HG02798 (cell line): ENCODE measurements around the gene SMARCA2.
"Not testable (repeated sequence)": the region's sequence is repeated elsewhere in the genome, so short reads cannot be mapped to it uniquely, and the experiment has no call there.

Source experiments
- ATAC-seq: cut with Tn5 transposase; IDR thresholded peaks from one replicate; pipeline ENCODE4 v1.9.1; 2021; ENCODE audit warnings: mild to moderate bottlenecking; ENCODE audit not compliant: unreplicated experiment, poor library complexity

Gene SMARCA2

DNA sequence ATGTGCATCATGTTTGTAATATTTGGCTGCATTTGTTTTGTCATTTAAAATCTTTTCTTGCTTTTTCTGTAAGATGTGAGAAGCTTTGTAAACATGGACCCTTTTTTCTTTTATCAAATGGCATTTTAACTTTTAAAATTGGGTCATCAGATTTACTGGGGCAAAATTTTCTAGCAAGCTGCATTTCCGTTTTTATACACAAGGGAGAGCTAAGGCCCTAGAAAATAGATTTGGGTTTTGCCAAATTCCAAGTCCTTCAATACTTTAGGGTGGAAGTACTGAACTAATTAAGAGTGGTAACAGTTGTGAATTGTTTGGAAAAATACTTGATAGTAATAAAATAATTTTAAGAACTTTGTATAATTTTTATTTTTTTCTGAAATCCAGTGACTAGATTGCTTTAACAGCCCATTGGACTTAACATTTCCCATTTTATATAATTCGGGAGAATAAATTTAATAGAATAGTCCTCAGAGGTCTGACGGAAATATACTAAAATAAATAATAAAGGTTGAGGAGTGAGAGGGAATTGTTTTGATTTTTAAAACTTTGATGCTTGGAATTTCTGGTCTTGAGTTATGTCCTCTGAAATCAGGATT is 117.4 kb downstream of the SMARCA2 start:
- ATAC-seq, result no peak

DNA sequence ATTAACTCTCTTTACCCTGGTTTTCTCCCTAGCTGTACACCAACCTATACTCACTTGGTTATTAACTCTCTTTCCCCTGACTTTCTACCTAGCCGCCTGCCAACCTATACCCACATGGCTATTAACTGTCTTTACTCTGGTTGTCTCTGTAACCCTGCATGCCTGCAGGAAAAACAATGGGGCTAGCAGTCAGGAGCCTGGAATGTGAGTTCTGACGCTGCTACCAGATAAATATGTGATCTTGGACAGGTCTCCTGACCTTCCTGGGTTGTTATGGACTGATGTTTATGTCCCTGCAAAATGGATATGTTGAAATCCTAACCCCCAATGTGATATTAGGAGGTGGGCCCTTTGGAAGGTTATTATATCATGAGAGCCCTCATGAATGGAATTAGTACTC is 119.2 kb downstream of the SMARCA2 start:
- ATAC-seq, result no peak

DNA sequence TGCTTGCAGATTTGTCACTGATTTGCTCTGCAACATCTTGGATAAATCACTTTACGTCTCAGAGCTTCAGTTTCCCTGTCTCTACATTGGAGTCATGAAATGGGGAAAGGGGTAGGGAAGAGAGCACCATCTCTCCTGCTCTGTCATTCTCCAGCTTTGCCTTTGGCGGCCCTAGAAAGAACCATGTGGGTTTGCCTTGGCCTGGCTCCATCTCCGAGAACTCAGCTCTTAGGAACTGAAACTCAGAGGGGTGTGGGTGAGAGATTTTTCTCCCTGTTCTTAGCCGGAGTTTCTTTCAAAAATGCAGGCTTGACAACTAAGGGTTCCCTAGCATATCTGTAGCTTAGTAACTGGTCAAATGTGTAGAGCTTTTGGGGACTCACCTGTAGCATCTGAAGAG is 123.5 kb downstream of the SMARCA2 start:
- no peak for ATAC-seq

DNA sequence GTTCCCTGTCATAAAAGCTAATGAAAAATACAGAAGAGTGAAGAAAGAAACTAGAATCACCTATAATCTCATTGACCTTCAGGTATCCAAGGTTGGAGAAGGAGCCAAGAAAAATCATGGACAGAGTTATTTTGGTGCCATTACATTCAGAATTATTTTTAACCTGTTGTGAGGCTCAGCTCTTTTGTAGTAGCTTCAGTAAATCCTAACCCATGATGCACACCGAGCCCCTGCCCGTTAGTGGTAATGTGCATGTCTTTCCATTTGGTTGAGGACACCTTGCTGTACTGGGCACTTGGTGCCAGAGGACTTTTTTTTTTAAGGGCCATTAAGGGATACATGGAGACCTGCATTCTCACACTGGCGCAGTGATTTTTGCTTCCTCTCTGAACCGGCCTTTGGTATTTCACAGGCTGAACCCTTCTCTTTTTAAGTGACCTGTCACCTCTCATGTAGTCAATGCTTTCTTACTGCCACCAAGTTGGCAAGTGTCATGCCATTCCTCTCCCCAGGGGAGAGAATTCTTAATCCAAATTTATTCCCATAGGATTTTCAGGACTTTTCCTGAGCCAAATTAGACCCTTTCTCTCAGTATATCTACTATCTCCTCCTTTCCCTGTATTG is 125.6 kb downstream of the SMARCA2 start:
- no peak for ATAC-seq

DNA sequence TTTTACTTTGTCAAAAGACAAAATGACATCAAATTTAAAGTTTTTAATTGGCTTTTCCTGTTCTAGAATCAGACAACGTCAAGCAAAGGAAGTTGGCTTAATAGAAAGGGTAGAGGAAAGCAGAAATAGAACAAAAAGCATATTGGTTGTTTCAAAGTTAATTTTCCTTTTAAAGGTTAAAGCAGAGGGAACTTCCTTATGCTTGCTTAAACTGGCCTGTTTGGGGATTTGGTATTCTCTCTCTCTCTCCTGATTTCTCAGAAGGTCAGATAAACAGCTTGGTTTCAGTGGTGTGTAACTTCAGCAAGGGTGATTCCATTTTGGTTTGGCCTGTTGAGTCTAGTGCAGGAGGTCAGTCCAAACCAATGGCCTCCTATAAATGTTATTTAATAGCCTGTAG is 127.1 kb downstream of the SMARCA2 start:
- no peak for ATAC-seq

DNA sequence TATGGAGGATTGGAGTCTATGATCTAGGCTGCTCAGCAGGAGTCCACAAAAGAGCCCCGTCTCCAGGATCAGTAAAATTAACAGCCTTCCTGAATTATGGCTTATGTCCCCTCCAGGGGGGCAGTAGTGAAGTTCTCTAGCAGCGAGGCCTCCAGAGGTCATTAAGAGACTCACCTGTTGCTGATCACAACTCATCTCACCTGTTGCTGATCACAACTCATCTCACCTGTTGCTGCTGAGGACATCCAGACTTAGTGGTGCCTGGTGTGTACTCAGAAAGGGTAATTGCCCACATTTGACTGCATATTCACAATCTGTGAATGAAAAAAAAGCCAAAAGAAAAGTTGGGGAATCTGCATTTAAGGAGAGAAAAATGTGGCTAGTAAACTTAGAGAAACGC is 129.5 kb downstream of the SMARCA2 start:
- no peak for ATAC-seq

DNA sequence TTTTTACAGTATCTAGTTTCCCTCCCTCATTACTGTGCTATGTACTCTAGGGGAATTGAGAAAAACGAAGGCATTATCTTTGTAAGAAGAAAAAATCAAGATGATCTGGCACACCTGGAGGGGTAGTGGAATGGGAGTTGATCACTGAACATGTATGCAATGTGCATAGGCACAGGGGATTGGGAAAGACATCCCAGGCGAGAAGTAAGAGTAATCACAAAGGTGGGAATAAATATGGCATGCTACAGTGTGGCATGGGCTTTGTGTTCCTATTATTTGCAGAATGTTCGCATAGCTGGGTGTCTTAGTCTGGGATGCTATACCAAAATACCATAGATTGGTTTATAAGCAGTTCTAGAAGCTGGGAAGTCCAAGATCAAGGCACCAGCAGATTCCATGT is 130.6 kb downstream of the SMARCA2 start:
- no peak for ATAC-seq

DNA sequence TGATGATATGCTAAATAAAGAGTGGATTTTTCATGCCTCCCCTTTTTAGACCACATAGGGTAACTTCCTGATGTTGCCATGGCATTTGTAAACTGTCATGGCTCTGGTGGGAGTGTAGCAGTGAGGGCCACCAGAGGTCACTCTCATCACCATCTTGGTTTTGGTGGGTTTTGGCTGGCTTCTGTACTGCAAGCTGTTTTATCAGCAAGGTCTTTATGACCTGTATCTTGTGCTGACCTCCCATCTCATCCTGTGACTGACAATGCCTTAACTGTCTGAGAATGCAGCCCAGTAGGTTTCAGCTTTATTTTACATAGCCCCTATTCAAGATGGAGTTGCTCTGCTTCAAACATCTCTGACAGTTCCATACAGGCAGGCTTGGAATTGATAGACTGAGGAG is 131.6 kb downstream of the SMARCA2 start:
- ATAC-seq, result not testable (repeated sequence)

DNA sequence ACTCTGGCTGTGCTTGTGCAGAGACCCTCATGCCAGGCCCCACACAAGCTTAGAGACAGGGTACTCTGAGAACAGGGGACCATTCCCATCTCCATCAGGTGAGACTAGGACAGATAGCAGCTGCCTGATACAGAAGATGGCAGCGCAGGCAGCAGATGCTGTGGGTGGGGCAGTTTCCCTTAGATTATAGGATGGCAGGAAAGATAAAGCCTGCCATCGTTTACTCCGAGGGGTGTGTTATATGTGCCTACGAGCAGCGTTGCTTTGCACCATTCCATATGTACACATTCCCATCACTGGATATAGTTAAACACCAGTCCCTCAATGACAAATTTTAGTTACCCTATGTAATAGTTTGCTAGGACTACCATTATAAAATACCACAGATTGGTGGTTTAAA is 135.2 kb downstream of the SMARCA2 start:
- no peak for ATAC-seq

DNA sequence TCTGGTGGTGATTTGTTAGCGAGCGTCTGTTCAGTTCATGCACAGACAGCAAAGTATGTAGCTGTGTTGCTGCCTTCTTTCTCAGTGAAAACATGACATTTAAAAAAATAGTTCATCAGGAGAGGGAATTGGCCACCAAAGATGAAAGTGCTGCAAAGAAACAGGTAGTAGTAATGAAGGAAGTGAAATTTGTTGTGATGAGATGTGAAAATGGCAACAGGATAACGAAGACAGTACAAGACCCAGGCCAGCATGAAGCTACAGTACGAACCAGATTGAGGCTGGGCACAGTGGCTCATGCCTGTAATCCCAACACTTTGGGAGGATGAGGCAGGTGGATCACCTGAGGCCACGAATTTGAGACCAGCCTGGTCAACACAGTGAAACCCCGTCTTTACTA is 136.0 kb downstream of the SMARCA2 start:
- ATAC-seq, result no peak

DNA sequence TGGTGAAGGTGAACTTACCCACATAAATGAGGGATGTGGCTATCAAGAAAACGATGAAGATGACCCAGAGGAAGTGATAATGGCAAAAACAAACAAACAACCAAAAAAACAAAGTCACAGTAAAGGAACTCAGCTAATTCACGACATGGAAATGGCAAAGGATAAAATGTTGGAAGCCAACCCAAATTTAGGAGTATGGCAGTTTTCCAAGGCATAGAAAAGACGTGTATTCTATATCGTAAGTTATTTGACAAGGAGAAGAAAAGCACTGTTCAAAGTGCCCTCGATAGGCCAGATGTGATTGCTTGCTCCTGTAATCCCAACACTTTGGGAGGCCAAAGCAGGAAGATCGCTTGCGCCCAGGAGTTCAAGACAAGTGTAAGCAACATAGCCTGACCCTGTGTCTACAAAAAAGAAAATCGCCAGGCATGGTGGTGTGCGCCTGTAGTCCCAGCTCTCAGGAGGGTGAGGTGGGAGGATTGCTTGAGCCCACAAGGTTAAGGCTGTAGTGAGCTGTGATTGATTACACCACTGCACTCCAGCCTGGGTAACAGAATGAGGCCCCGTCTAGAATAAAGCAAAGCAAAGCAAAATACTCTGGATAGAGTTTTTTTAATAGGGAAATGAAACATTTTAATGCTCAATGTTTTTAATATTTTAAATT is 138.0 kb downstream of the SMARCA2 start:
- no peak for ATAC-seq

DNA sequence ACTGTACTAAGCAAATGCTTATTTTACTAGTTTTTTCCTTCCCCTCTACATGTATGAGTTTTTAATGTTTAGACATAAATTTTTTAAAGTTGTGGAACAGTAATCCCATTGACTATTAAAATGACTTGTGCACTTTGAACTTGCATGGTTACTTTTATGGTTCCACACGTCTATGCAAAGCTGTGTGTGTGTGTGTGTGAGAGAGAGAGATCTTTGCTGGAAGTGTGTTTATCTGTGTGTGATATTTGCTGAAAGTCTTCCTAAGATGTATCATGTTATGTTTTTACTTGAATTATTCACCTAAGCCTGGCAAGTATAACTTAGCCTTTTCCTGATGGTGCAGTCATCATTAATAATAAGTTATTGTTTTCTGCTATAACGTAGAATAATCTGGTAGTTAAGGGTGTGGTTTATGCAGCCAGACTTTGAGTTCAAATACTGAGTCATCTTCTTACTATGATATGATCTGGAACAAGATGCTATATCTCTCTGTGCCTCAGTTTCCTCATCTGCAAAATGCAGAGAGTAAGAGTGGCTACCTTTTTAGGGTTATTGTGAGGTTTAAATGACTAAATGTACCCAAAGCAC is 138.6 kb downstream of the SMARCA2 start:
- no peak for ATAC-seq

DNA sequence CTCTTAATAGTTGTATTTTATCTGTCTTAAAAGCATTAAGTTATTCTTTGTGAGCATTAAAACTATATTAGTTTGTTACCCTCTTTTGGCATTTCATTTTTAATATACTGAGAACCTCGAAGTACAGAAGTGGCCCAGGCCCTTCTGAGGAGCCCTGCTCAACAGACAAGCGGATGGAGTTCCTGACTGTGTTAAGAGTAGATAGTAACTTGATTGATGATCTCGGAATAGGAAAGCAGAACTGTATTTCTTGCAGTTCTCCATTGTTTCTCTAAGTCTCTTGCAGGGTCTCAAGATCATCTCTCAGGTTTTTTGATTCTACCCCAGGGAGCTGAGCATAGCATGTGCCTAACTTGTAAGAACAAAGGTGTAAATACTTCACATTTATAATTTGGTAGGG is 139.6 kb downstream of the SMARCA2 start:
- no peak for ATAC-seq

DNA sequence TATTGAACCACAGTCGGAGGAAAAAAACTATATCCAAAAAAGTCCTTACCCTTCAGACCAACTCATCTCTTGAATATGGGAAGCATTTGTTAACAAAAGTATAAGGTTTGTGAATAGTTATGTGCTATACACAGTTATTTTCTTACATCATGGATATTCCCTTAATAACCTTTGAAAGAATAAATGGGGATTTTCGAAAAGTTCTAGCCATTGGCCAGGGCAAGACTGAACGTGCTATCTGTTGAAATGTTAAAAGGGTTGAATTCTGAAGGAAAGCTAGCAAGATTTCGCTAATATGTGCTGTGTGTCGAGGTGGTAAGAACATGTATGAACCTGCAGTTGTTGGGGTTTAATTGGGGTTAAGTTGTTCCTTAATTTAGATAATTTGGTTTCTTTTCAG is 140.8 kb downstream of the SMARCA2 start:
- ATAC-seq, result no peak

DNA sequence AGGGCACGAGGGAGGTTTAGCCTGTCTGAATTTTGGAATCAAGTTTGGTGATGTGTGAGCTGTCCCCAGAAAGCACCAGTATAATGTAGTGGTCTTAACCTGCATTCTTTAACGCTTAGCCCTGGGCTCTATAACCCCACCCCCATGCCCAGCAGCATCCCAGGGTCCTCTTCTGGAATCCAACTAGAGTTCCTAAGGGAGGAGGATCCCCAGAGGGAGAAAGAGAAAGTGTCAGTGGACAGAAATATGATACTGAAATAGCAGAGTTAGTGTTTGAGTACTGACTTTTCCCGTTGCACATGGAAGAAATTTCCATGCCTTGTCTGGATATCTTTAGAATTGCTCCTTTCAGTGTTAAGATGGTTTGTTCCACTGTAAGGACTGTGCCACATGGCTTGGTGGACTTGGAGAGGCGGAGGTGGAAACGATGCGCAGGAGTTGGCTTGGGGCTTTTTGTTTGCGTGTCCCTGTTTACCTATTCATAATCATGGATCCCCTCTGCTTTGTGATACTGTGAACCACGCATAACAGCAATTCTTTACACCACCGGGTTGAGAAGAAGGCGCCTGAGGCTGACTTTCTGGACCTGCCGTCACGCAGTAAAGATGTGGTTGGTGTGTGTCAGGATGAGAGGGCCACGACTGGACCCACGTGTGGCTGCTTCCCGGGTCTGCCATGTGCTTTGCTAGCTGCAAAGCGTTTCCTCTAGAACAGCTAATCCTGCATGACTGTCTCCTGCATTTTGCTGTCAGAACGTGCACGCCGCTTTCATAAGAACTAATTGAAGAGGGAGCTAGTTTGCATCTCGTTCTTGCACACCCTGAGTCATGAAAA is 142.3 kb downstream of the SMARCA2 start:
- peak; percentile 49 for ATAC-seq

DNA sequence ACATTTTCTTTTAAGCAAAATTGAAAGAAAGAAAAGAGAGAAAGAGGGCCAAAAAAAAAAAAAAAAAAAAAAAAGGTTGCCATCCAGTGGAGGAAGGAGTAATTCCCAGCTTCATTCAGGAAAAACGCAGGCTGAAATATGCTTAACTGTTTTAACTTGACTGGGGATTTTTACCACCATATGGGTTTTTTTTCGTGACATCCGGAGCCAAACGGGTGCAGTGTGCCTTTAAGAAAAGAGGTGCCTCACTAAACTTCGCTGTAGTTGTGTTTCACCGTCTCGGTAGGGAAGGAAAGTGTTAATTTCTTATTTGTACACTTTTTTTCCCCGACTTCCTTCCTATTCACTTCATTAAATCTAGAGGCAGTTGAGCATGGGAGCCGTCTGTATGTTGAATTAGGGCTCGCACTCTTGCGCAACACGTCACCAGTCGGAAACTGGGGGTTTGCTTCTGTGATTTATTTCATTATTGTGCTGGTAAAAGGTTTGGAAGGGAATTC is 143.0 kb downstream of the SMARCA2 start:
- peak; percentile 62 for ATAC-seq

DNA sequence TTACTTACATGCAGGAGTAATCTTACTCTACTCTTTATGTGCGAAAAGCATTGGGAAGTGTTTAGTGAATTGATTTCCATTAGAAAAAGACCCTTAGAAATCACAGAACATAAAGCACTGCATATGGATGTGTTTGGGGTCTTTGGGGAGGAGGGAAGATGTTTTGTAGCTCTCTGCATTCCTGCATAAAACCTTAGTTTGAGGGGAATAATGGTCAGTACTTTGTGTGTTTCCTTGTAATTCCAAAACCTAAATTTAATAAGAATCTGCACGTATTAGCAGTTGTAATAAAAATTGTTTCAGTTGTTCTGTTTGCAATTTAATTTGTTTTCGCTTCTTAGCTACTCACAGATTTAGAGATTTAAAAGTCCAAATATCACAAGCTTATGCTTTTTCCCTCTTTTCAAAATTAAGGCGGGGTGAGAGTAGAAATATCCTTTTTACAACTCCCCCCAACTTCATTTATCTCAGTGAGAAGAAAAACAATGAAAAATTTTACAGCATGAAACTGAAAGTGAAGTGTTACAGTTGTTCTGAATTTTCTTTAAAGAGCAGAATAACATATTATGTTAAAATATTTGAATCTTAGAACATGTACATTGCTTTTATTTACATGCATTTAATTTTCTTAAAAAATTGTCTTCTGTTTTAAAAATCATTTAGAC is 143.8 kb downstream of the SMARCA2 start:
- ATAC-seq, result no peak

DNA sequence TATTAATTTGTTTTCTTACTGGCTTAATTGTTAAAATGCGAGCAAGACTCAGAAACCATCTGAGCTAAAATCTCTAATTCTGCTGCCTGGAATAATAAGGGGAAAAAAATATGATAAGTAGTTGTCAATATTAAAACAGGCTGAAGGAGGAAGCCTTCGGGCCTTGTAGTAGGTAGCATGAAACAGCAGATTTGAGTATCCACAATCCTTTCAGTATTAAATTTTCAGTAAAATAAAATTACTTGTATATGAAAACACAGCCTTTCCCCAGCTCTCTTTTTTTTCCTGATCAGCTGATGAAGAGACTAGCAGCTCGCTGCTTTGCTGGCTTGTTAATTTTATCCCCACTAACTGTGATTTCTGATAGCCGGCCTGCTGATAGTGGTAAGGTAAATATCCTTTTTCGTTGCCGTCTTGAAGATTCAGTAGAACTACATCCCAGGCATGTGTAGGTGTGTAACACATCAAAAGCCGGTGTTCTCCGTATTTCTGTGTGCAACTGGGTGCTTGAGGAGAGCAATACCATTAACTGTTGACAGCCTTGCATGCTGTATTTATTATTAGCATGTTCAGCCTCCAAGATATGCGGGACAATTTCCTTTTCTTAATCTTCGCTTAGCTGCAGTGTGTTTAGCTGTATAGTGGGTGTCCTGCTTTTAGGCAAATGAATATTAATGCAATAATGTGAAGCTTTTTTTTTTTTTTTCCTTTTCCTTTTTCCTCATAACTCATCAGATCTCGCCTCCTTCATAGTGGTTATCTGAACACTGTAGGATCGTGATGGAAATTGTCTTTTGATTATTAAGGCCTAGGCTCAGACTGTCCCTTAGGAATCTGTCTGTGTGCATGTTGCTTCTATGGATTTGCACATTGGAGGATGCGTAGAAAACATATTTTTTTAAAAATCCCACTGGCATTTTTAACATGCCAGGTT is 144.6 kb downstream of the SMARCA2 start:
- ATAC-seq, result no peak

DNA sequence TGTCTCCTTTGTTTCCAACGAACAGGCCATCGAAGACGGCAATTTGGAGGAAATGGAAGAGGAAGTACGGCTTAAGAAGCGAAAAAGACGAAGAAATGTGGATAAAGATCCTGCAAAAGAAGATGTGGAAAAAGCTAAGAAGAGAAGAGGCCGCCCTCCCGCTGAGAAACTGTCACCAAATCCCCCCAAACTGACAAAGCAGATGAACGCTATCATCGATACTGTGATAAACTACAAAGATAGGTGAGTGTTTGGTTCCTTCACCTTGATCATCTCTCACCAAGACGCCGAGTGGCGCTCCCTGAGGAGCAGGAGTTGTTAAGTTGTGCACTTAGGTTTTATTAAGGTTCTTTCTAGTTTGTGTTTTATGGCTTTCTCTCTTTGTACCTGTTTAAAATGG is 146.5 kb downstream of the SMARCA2 start:
- no peak for ATAC-seq
